GM15510 (cell line): ENCODE measurements around the gene PARD6G.

Experiments
- POLR2A ChIP-seq: IDR thresholded peaks from 3 replicates; pipeline ENCODE4 v1.6.1; 2011; ENCODE audit warnings: borderline replicate concordance; ENCODE audit not compliant: insufficient read length; ENCODE audit errors: extremely low read depth

The PARD6G gene

DNA sequence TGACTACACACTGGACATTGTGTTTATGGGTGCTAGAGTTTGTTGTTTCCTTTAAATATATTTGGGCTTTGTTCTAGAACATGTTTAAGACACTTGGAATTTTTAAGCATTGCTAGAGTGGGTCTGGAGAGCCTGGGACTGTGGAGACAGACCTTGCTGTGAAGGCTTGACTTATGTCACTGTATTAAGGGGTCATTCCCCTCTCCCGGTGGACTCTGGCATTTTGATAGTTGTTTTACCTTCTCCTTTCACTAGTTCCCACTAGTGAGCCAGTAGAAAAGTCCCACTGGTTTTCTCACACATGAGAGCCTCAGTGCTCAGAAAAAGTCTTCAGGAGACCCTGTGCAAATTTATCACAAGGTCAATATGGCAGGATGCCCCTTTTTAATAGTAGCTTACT lies 119.7 kb downstream of the PARD6G start:
- TF ChIP-seq POLR2A = no peak

GRCh38 chr18:80126797-80127196 lies 120.5 kb downstream of the PARD6G start:
- TF ChIP-seq POLR2A = no peak

DNA sequence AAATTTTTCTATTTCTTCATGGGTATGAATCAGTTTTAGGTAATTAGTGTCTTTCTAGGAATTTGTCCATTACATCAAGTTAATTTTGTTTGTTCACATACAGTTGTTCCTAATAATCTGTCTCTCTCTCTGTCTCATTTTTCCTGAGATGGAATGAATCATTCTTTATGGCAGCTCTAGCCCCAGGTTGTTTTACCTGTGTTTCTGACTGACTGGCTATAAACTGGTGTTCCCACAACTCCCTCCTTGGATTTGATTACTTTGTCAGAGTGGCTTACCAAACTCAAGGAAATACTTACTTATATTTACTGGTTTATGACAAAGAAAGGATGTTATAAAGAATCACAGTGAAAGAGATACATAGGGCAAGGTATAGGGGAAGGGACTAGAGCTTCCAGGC lies 123.2 kb downstream of the PARD6G start:
- no peak for TF ChIP-seq POLR2A

DNA sequence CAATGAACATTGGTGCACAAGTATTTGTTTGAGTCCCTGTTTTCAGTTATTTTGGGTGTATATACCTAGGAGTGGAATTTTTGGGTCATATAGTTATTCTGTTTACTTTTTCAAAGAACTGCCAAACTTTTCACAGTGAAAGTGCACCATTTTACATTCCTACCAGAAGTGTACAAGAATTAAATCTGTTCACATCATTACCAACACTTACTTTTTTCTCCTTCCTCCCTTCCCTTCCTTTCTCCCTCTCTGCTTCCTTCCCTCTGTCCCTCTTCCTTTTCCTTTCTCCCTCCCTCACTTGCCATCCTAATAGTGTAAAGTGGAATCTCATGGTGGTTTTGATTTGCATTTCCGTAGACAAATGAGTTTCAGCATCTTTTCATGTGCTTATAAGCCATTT lies 126.4 kb downstream of the PARD6G start:
- no peak for TF ChIP-seq POLR2A

GRCh38 chr18:80119111-80119510 lies 128.2 kb downstream of the PARD6G start:
- TF ChIP-seq POLR2A = no peak

- no peak for TF ChIP-seq POLR2A
Measured at GRCh38 chr18:80115035-80115434, 132.3 kb downstream of the PARD6G start.

DNA sequence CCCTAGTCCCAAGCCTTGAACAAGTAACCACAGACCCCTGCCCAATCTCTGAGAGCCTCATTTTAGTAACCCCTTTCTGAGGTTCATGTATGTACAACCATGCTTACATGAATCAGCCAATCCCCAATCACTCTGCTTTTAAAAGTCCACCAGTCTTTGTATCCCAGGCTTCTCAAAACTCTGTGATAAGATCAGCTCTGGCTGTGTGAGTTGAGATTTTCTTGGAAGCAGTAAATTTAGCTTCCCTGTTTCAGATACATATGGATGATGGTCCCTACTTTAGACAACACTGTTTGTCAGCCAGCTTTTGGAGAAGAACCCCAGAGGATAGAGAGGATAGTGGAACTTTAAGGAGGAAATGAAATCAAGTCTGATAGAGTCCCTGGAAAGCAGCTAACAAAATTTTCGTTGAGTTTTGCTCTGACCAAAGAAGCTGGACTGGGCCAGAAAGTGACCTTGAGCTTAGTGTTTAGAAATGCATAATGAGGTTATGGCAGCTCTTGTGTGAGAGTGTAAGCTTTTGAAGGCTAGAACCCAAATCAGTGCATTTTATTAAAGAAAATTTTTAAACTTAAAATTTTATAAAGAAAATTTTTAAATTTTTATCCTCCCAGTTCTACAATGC lies 134.6 kb downstream of the PARD6G start:
- no peak for TF ChIP-seq POLR2A

DNA sequence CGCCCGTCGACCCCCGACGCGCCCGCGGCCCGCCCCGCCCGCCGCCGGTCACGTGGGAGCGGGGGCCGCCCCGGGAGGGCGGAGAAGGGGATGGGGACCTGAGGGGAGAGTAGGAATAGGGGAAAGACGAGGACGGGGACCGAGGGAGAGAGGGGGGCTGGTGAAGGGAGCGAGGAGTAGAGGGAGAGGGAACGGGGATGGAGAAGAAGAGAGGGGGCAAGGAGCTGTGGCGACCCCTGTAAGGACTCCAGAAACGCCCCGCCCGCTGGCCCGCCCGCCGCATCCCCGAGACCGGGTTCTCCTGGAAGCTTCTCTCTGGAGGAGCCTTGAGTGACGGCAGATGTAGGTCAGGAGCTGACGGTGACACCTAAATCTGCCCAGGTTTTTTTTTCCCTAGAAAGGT lies 137.6 kb downstream of the PARD6G start:
- TF ChIP-seq POLR2A = peak; percentile 3

DNA sequence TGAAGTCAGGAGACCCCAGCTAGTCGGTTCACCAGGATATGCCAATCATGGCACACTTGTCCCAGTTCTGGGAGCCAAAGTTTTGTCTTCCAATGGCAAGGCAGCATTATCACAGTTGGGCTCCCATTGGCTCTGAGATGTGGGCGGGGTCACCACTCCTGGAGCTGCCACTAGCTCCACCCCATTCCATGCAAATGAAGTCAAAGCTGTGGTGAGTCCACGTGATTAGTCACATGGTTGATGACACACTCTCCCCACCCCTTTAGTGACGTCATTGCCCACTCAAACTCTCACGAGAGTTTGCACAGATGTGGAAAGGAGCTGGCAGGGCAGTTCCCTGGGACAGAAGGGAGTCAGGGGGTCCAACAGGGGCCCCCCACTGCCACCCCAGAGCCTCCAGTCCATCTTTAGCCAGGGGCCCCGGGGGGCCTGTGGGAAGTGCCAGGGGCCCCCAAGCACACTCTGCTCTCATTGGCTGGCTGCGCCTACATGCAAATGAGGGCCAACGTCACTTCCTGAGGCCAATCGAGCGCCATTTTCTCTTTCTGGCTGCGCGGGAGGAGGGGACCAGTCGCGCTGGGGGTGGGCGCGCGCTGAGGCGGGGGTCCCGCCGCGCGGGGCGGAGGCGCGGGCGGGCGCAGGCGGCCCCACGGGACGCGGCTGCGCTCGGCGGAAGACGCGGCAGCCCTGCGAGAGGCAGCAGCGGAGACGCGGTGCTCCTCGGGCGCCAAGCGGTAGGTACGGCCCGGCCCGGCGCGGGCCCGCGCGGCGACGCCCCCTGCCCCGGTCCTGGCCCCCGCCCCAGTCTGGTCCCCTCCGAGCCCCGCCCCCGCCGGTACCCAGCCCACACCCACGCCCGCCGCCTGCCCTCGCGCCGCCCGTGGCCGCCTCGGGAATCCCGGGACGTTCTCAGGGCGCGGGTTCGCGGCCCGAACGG lies 138.3 kb downstream of the PARD6G start, which contains the start of gene ADNP2:
ADNP2 (plus strand) TSS at position 524 of the 937 bp plus-strand sequence. CDS start 8,281 bp downstream, outside the sequence.
- peak; percentile 53 for TF ChIP-seq POLR2A

DNA sequence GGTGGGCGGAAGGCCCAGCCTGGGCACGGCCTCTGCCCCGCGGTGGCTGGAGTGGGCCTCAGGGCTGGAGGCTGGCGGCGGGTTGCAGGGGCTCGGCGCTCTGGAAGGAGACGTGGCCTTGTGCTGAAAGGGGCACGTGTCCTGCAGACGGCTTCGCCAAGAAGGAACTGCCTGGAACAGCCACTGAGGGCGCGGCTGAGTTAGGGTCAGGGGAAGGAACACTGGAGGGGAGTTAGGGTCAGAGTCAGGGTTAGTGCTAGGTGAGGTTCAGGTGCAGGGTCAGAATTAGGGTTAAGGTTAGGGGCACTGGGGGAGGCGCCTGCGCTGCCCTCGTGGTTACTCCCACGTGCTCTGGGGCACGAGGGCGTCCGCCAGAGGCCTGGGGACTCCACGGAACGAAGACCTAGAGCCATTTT lies 139.2 kb downstream of the PARD6G start:
- TF ChIP-seq POLR2A = no peak

DNA sequence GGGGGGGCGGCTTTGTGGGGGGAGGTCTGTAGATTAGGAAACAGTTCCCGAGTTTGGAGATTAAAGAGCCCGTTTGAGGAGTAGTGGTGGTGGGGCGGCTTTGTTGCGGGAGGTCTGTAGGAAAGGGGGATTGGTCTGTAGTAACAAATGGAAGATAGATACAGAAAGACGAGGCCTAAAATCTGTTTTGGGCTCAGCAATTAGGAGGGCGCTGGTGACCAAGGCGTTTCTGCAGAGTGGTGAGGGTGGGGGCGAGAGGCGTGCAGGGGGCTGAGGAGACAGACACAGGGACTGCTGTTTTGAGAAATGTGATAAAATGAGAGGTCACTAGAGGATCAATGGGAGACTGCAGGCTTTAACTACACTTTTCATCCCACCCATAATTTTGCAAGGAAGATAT lies 139.9 kb downstream of the PARD6G start:
- TF ChIP-seq POLR2A = no peak
